ENCODE measurements around the gene CAPN5. TPM values are rescaled to one million over a fixed set of nuclear protein-coding genes. Genes with fewer than 3 reads are reported as not detected.

CAPN5 gene
- total and polyA plus RNA-seq, 2 experiments from 2014 or later: 25.2 to 28.8 TPM

- Histone ChIP-seq H3K27me3 (no peaks in the 10 kb centered on the region), H3K4me1 (ENCODE audit: insufficient read depth) (peaks cover 46% of the 10 kb centered on the region), H4K20me1 (ENCODE audit: insufficient read depth, poor library complexity, severe bottlenecking) (no peaks in the 10 kb centered on the region), H3K4me3 (no peak overlapping the region), H3K9me3 (ENCODE audit: low read depth) (no peaks in the 10 kb centered on the region), H3K36me3 (replicated peaks; ENCODE audit: insufficient read depth, low read depth) (no peaks in the 10 kb centered on the region), H3K79me2 (peaks cover 58% of the 10 kb centered on the region), H3K4me2 (peak overlapping the region; percentile 26), H3K27ac (peak overlapping the region; percentile 81), H3K9me2 (replicated peaks; ENCODE audit: insufficient read depth) (no peaks in the 10 kb centered on the region), H2AFZ (no peak overlapping the region)
- TF ChIP-seq CTCF (IDR thresholded peaks at IDR 0.05; ENCODE audit: poor library complexity): no peak
- TF ChIP-seq EZH2 (IDR thresholded peaks at IDR 0.05; ENCODE audit: borderline replicate concordance): no peak
- TF ChIP-seq EZH2phosphoT487 (IDR thresholded peaks at IDR 0.05; ENCODE audit: low read depth, severe bottlenecking, unreplicated experiment): no peak
- 84% methylated on average over 12 of the region's 15 CpGs for WGBS (ENCODE audit: low lambda C conversion rate, missing lambda C conversion rate)
- DNase-seq (ENCODE audit: low spot score): no peak
Observed at GRCh38 chr11:77074626-77075221, 8.0 kb downstream of the CAPN5 start.

GRCh38 chr11:77075425-77075905, 8.7 kb downstream of the CAPN5 start:
- Histone ChIP-seq H3K27me3 (no peaks in the 10 kb centered on the region), H3K27ac (peak overlapping the region; percentile 65), H3K4me2 (peak overlapping the region; percentile 26), H2AFZ (no peak overlapping the region), H3K4me3 (no peak overlapping the region), H3K4me1 (ENCODE audit: insufficient read depth) (peaks cover 46% of the 10 kb centered on the region), H3K36me3 (replicated peaks; ENCODE audit: insufficient read depth, low read depth) (no peaks in the 10 kb centered on the region), H3K79me2 (peaks cover 58% of the 10 kb centered on the region), H3K9me2 (replicated peaks; ENCODE audit: insufficient read depth) (no peaks in the 10 kb centered on the region), H3K9me3 (ENCODE audit: low read depth) (no peaks in the 10 kb centered on the region), H4K20me1 (ENCODE audit: insufficient read depth, poor library complexity, severe bottlenecking) (no peaks in the 10 kb centered on the region)
- TF ChIP-seq EZH2phosphoT487 (IDR thresholded peaks at IDR 0.05; ENCODE audit: low read depth, severe bottlenecking, unreplicated experiment) (no peak), EZH2 (IDR thresholded peaks at IDR 0.05; ENCODE audit: borderline replicate concordance) (no peak), CTCF (IDR thresholded peaks at IDR 0.05; ENCODE audit: poor library complexity) (no peak)
- peak; percentile 52 for DNase-seq (ENCODE audit: low spot score)
- 74% methylated on average over 5 of the region's 5 CpGs for WGBS (ENCODE audit: low lambda C conversion rate, missing lambda C conversion rate)

- Histone ChIP-seq H3K79me2 (peaks cover 65% of the 10 kb centered on the region), H3K27me3 (no peaks in the 10 kb centered on the region), H3K4me3 (no peak overlapping the region), H3K9me2 (replicated peaks; ENCODE audit: insufficient read depth) (no peaks in the 10 kb centered on the region), H3K27ac (no peak overlapping the region), H3K36me3 (replicated peaks; ENCODE audit: insufficient read depth, low read depth) (no peaks in the 10 kb centered on the region), H4K20me1 (ENCODE audit: insufficient read depth, poor library complexity, severe bottlenecking) (no peaks in the 10 kb centered on the region), H3K9me3 (ENCODE audit: low read depth) (no peaks in the 10 kb centered on the region), H3K4me2 (no peak overlapping the region), H3K4me1 (ENCODE audit: insufficient read depth) (peaks cover 24% of the 10 kb centered on the region), H2AFZ (no peak overlapping the region)
- no peak for TF ChIP-seq CTCF (IDR thresholded peaks at IDR 0.05; ENCODE audit: poor library complexity)
- TF ChIP-seq EZH2 (IDR thresholded peaks at IDR 0.05; ENCODE audit: borderline replicate concordance): no peak
- TF ChIP-seq EZH2phosphoT487 (IDR thresholded peaks at IDR 0.05; ENCODE audit: low read depth, severe bottlenecking, unreplicated experiment): no peak
- WGBS (ENCODE audit: low lambda C conversion rate, missing lambda C conversion rate): 97% methylated on average over 2 of the region's 2 CpGs
- no peak for DNase-seq (ENCODE audit: low spot score)
Observed at GRCh38 chr11:77079666-77080065, 12.9 kb downstream of the CAPN5 start.
